ENCODE data around the gene SLC24A3.

GRCh38 chr20:19671374-19671773, 458.9 kb downstream of the SLC24A3 start:
- TF ChIP-seq, protein P1, sequence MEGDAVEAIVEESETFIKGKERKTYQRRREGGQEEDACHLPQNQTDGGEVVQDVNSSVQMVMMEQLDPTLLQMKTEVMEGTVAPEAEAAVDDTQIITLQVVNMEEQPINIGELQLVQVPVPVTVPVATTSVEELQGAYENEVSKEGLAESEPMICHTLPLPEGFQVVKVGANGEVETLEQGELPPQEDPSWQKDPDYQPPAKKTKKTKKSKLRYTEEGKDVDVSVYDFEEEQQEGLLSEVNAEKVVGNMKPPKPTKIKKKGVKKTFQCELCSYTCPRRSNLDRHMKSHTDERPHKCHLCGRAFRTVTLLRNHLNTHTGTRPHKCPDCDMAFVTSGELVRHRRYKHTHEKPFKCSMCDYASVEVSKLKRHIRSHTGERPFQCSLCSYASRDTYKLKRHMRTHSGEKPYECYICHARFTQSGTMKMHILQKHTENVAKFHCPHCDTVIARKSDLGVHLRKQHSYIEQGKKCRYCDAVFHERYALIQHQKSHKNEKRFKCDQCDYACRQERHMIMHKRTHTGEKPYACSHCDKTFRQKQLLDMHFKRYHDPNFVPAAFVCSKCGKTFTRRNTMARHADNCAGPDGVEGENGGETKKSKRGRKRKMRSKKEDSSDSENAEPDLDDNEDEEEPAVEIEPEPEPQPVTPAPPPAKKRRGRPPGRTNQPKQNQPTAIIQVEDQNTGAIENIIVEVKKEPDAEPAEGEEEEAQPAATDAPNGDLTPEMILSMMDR (IDR thresholded peaks at IDR 0.05): no peak
- TF ChIP-seq SIN3A (IDR thresholded peaks at IDR 0.05; ENCODE audit: borderline replicate concordance, insufficient read depth, low read depth, low read length): no peak
- TF ChIP-seq POLR2AphosphoS5 (IDR thresholded peaks at IDR 0.05; ENCODE audit: low read depth, low read length): no peak
- no peak for TF ChIP-seq REST (IDR thresholded peaks at IDR 0.05; ENCODE audit: insufficient read depth in 1 of 2, low read depth in 2 of 2, low read length in 1 of 2)

Measured in Panc1 (cell line).